A549 (cell line): Measurements from ENCODE around the gene RHOB. TPM values are rescaled to one million over a fixed set of nuclear protein-coding genes. Genes with fewer than 3 reads are reported as not detected.

Experiments used
- ATAC-seq, 2 experiments: fragments of 200-7000 bp in 1 of 2; fragments of >200 bp in 1 of 2; cut with Nextera tagmentation in 1 of 2; cut with Tn5 transposase in 1 of 2; 3 replicates each; pipeline versions ENCODE4 v1.8.0 to v1.9.1; 2018 to 2020; ENCODE audit warnings: mild to moderate bottlenecking in 1 of 2, moderate library complexity in 1 of 2
- CTCF ChIA-PET: fragments of 300-600 bp; sonication (Branson Sonifier 250); formaldehyde crosslinking; extraction: SDS; loops from one replicate; lab custom pipeline; 2021; ENCODE audit warnings: antibody characterized with exemption, inconsistent platforms; lab: Yijun Ruan, JAX
- POLR2A ChIA-PET: fragments of 350-600 bp; formaldehyde crosslinking; extraction: SDS; loops from one replicate; lab custom pipeline; 2021; ENCODE audit warnings: antibody characterized with exemption, inconsistent platforms; lab: Yijun Ruan, JAX
- DNase-seq, 2 experiments: peaks; one replicate each; pipeline versions ENCODE4 v3.0.0 to v3.0.0-alpha.2; 2011 to 2016; ENCODE audit warnings: low read depth in 1 of 2, low spot score in 1 of 2
- FAIRE-seq: peaks from 2 replicates; lab custom pipeline; 2011; peaks lifted over from hg19 to GRCh38; lab: Jason Lieb, UNC
- H3K27ac ChIP-seq, 2 experiments: fragments of >200 bp; sonication (Bioruptor Twin); formaldehyde crosslinking; 3 replicates each; pipeline ENCODE4 v1.5.1; 2016 to 2017
- H3K4me1 ChIP-seq: fragments of >200 bp; sonication (Bioruptor Twin); formaldehyde crosslinking; 3 replicates; pipeline ENCODE4 v1.6.1; 2016
- H3K4me2 ChIP-seq: fragments of >200 bp; sonication (Bioruptor Twin); formaldehyde crosslinking; 3 replicates; pipeline ENCODE4 v1.6.1; 2016
- H3K4me3 ChIP-seq: fragments of >200 bp; sonication (Bioruptor Twin); formaldehyde crosslinking; 3 replicates; pipeline ENCODE4 v1.5.1; 2016
- H3K9me3 ChIP-seq: fragments of >200 bp; sonication (Bioruptor Twin); formaldehyde crosslinking; 3 replicates; pipeline ENCODE4 v1.6.1; 2016
- BCL3 ChIP-seq: fragments of >200 bp; sonication (Bioruptor Twin); formaldehyde crosslinking; IDR thresholded peaks from 3 replicates; pipeline ENCODE4 v1.6.1; 2016
- CEBPB ChIP-seq, 2 experiments: fragments of >200 bp in 1 of 2; sonication (Bioruptor Twin) in 1 of 2; formaldehyde crosslinking in 1 of 2; IDR thresholded peaks; 2 replicates each; pipeline ENCODE4 v1.6.1; 2012 to 2016
- CHD2 ChIP-seq: fragments of 150-350 bp; IDR thresholded peaks from 2 replicates; pipeline ENCODE4 v1.6.1; 2014; ENCODE audit warnings: low read length; ENCODE audit not compliant: partially characterized antibody
- EHMT2 ChIP-seq: fragments of 200-600 bp; sonication (generic); IDR thresholded peaks from 2 replicates; pipeline ENCODE4 v1.6.1; 2016; ENCODE audit warnings: antibody characterized with exemption, low read depth, mild to moderate bottlenecking, moderate library complexity
- ELK1 ChIP-seq: fragments of 150-350 bp; IDR thresholded peaks from 2 replicates; pipeline ENCODE4 v1.6.1; 2014; ENCODE audit warnings: low read depth, mild to moderate bottlenecking, low read length
- GATA3 ChIP-seq: IDR thresholded peaks from 2 replicates; pipeline ENCODE4 v1.6.1; 2012; ENCODE audit warnings: borderline replicate concordance
- HDAC2 ChIP-seq: fragments of 200-600 bp; sonication (generic); IDR thresholded peaks from 2 replicates; pipeline ENCODE4 v1.6.1; 2016
- HEYL ChIP-seq: fragments of 250-450 bp; sonication (Bioruptor Pico); IDR thresholded peaks from 2 replicates; pipeline ENCODE4 v1.8.0; 2021; ENCODE audit warnings: mild to moderate bottlenecking, moderate library complexity
- HMGXB4 ChIP-seq: fragments of 250-450 bp; sonication (Bioruptor Pico); IDR thresholded peaks from 2 replicates; pipeline ENCODE4 v1.5.0; 2021; ENCODE audit warnings: mild to moderate bottlenecking, moderate library complexity, borderline replicate concordance
- HOXA7 ChIP-seq: fragments of 250-450 bp; sonication (Bioruptor Pico); IDR thresholded peaks from 2 replicates; pipeline ENCODE4 v1.5.0; 2020; ENCODE audit warnings: mild to moderate bottlenecking, moderate library complexity
- JUNB ChIP-seq: fragments of >200 bp; sonication (Bioruptor Twin); formaldehyde crosslinking; IDR thresholded peaks from 2 replicates; pipeline ENCODE4 v1.6.1; 2016
- MYC ChIP-seq: IDR thresholded peaks from 2 replicates; pipeline ENCODE4 v1.6.1; 2012; ENCODE audit warnings: mild to moderate bottlenecking, inconsistent platforms, low read length, improper control_type of control experiment, borderline replicate concordance
- NPAS2 ChIP-seq: fragments of 250-450 bp; sonication (Bioruptor Pico); IDR thresholded peaks from 2 replicates; pipeline ENCODE4 v1.8.0; 2022; ENCODE audit warnings: mild to moderate bottlenecking, moderate library complexity, borderline replicate concordance
- RAD21 ChIP-seq, 2 experiments: fragments of >200 bp in 1 of 2; sonication (Bioruptor Twin) in 1 of 2; formaldehyde crosslinking in 1 of 2; IDR thresholded peaks in 1 of 2; conservative IDR thresholded peaks in 1 of 2; 2 replicates in 1 of 2; 3 replicates in 1 of 2; pipeline ENCODE4 v1.6.1; 2012 to 2018; ENCODE audit warnings: inconsistent platforms in 1 of 2
- RARB ChIP-seq: fragments of 250-450 bp; sonication (Bioruptor Pico); IDR thresholded peaks from 2 replicates; pipeline ENCODE4 v1.8.0; 2021; ENCODE audit warnings: mild to moderate bottlenecking, moderate library complexity
- SMC3 ChIP-seq: fragments of >200 bp; sonication (Bioruptor Twin); formaldehyde crosslinking; IDR thresholded peaks from 3 replicates; pipeline ENCODE4 v1.6.1; 2018; ENCODE audit warnings: inconsistent platforms
- SREBF2 ChIP-seq: fragments of 450-650 bp; IDR thresholded peaks from 2 replicates; pipeline ENCODE4 v1.6.1; 2014; ENCODE audit warnings: mild to moderate bottlenecking, moderate library complexity
- ZC3H11A ChIP-seq: fragments of 450-650 bp; IDR thresholded peaks from 2 replicates; pipeline ENCODE4 v1.6.1; 2014; ENCODE audit warnings: antibody characterized with exemption, mild to moderate bottlenecking
- WGBS: methylation state at CpG from one replicate; pipeline ENCODE4 v1.1.6; 2017; ENCODE audit errors: missing lambda C conversion rate; 5-methylcytosine and 5-hydroxymethylcytosine counted together
- polyA plus RNA-seq, 4 experiments: library from polyadenylated mRNA; depleted of rRNA in 3 of 4; stranded (reverse); fragments of >200 nt; fragmentation: RNase III in 1 of 4; extraction: RNeasy Plus Mini Kit Qiagen cat#74134 plus additional on column Dnase treatment in 1 of 4; gene quantifications; 2 replicates in 3 of 4; 3 replicates in 1 of 4; pipeline ENCODE4 v1.2.3, GENCODE V29; 2011 to 2017

Gene RHOB
- polyA plus RNA-seq, 2 of the 4 experiments (the other 2 are of a cell fraction), result 84.5 to 157 TPM

- TF ChIP-seq SMC3 (no peak), GATA3 (no peak), HEYL (no peak), BCL3 (no peak), HDAC2 (no peak)
Measured at GRCh38 chr2:20485612-20486388, 38.9 kb downstream of the RHOB start (continued).

GRCh38 chr2:20486571-20486970 lies 39.7 kb downstream of the RHOB start:
- no peak overlapping the region for H3K4me2 ChIP-seq
- peaks cover 2% of the 10 kb centered on the region for H3K4me1 ChIP-seq
- no peak overlapping the region for H3K4me3 ChIP-seq
- POLR2A ChIA-PET, result no interaction called here
- no peak for DNase-seq
- WGBS, result 56% methylated on average over 3 of the region's 3 CpGs
- H3K27ac ChIP-seq, result no peak overlapping the region
- TF ChIP-seq GATA3 (no peak), RARB (CRISPR knock-in tag) (no peak), HDAC2 (no peak)
- H3K9me3 ChIP-seq, result no peaks in the 10 kb centered on the region
- CTCF ChIA-PET, result interaction anchor here (0.9 to 1.5 kb wide), 3 partner anchors 21 to 115 kb away, joined by 3 to 4 read pairs (median 4); no protein-coding TSS in a partner anchor
- no peak for ATAC-seq
- FAIRE-seq, result no peak

- TF ChIP-seq CHD2, result no peak
- no peak for TF ChIP-seq RAD21 (conservative IDR thresholded peaks at IDR 0.05 in 1 of 2, IDR thresholded peaks at IDR 0.05 in 1 of 2)
- TF ChIP-seq MYC, result no peak
- no peak for TF ChIP-seq SREBF2
- TF ChIP-seq ELK1, result no peak
- no peak for TF ChIP-seq ZC3H11A
- no peak for TF ChIP-seq HOXA7 (CRISPR knock-in tag)
- TF ChIP-seq HEYL, result no peak
- TF ChIP-seq HMGXB4, result no peak
- no peak for TF ChIP-seq JUNB
- no peak for TF ChIP-seq NPAS2
- TF ChIP-seq EHMT2, result no peak
- TF ChIP-seq CEBPB (IDR thresholded peaks at IDR 0.05), result no peak
- TF ChIP-seq, all 56 proteins: peak for 0
- Histone ChIP-seq H3K4me3 (no peak overlapping the region), H3K9me3 (no peaks in the 10 kb centered on the region), H3K27ac (no peak overlapping the region), H3K4me2 (no peak overlapping the region), H3K4me1 (peaks cover 6% of the 10 kb centered on the region)
- ATAC-seq, result no peak
- WGBS, result 74% methylated on average over 3 of the region's 3 CpGs
- FAIRE-seq, result no peak
- no peak for DNase-seq
- ChIA-PET CTCF (interaction anchor here (0.9 to 1.5 kb wide), 2 partner anchors 20 to 115 kb away, joined by 4 read pairs; no protein-coding TSS in a partner anchor), POLR2A (no interaction called here)
Measured at GRCh38 chr2:20487030-20487391, 40.1 kb downstream of the RHOB start.
